ENCODE measurements around the gene QSOX1. TPM values are rescaled to one million over a fixed set of nuclear protein-coding genes. Genes with fewer than 3 reads are reported as not detected.

QSOX1 gene
- total and polyA plus RNA-seq, 2 of the 4 experiments (the other 2 are of a cell fraction), result 102 to 791 TPM

DNA sequence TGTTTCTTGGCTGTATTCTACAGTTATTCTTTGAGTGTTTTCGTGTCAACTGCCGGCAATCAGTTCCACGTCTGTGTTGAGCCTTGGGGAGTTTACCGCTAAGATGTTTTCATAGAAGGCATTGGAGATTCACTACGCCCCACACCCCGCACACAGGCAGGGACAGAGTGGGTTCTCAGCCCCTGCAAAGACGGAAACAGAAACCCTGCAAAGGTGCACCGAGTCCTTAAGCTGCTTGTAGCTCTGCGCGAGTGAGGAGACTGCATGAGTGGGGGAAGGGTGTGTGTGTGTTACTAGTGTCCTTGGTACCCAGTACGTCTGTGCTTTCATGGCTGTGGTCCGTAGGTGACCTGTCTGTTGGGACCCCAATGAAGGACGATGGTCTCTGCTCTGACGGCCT, 77.3 kb downstream of the QSOX1 start:
- dilution Hi-C loops (cut with HindIII; ENCODE audit: low sequenced_read_pairs, unreplicated experiment) (no loop called here), intact Hi-C loops (cut with micrococcal nuclease) (no loop called here), in situ Hi-C loops (cut with MboI; ENCODE audit: low sequenced_read_pairs) (no loop called here)
- Histone ChIP-seq H3K4me2 (ENCODE audit: low read depth, low read length) (peak overlapping the region; percentile 61; the same call in 1 of the 2 replicates), H2AFZ (replicated peaks; ENCODE audit: low read length, poor library complexity) (no peak overlapping the region), H3K9me3 (ENCODE audit: control insufficient read depth, insufficient read depth, low read length) (peaks cover 10% of the 10 kb centered on the region; the same call in 1 of the 2 replicates), H3K27me3 (ENCODE audit: control insufficient read depth, insufficient read depth, low read length) (peaks cover 82% of the 10 kb centered on the region), H3K4me1 (ENCODE audit: control insufficient read depth, insufficient read depth, low read length) (no peaks in the 10 kb centered on the region; the same call in 1 of the 2 replicates), H3K23ac (ENCODE audit: low read depth, low read length) (peak overlapping the region; percentile 31; the same call in 1 of the 2 replicates), H2BK20ac (ENCODE audit: low read depth, low read length) (no peak overlapping the region; the same call in 1 of the 2 replicates), H3K14ac (replicated peaks; ENCODE audit: low read depth, low read length) (no peak overlapping the region), H3K18ac (ENCODE audit: low read depth, low read length) (no peak overlapping the region), H3K79me1 (ENCODE audit: low read depth in 1 of 2, low read length in 2 of 2) (no peaks in the 10 kb centered on the region), H3K4me3 (ENCODE audit: insufficient read depth, low read depth, low read length) (no peak overlapping the region), H2BK5ac (ENCODE audit: low read depth, low read length, poor library complexity, severe bottlenecking) (no peak overlapping the region), H3K36me3 (ENCODE audit: control insufficient read depth, insufficient read depth, low read length) (no peaks in the 10 kb centered on the region), H2BK15ac (ENCODE audit: low read depth, low read length) (no peak overlapping the region), H3K4ac (ENCODE audit: low read depth, low read length) (no peak overlapping the region), H3K9me1 (ENCODE audit: insufficient read depth, low read length) (peaks cover 4% of the 10 kb centered on the region; the same call in 1 of the 2 replicates), H3K27ac (ENCODE audit: insufficient read depth, low read length) (no peak overlapping the region), H2AK9ac (replicated peaks; ENCODE audit: low read depth, low read length, poor library complexity) (no peak overlapping the region), H2AK5ac (ENCODE audit: low read depth, low read length) (no peak overlapping the region), H4K5ac (ENCODE audit: low read depth, low read length) (no peak overlapping the region), H3K56ac (ENCODE audit: extremely low read depth, insufficient read depth, low read length) (no peak overlapping the region), H3K9ac (ENCODE audit: low read depth, low read length) (no peak overlapping the region), H4K20me1 (ENCODE audit: insufficient read depth, low read length) (peaks cover 32% of the 10 kb centered on the region), H4K91ac (ENCODE audit: insufficient read depth, low read depth, low read length) (no peak overlapping the region), H4K8ac (ENCODE audit: low read depth in 2 of 2, low read length in 2 of 2) (no peak overlapping the region), H2BK120ac (ENCODE audit: low read depth, low read length) (no peak overlapping the region)
- 0% methylated on average over 3 of the region's 14 CpGs; no CpG with 5 or more reads in 1 of the 2 experiments for WGBS, 2 experiments (ENCODE audit: extremely low coverage in 2 of 2, insufficient read length in 1 of 2)
- CTCF ChIA-PET, result no interaction called here
- no peak for TF ChIP-seq BHLHE40 (IDR thresholded peaks at IDR 0.05; ENCODE audit: low read depth, low read length)
- TF ChIP-seq, protein P1, sequence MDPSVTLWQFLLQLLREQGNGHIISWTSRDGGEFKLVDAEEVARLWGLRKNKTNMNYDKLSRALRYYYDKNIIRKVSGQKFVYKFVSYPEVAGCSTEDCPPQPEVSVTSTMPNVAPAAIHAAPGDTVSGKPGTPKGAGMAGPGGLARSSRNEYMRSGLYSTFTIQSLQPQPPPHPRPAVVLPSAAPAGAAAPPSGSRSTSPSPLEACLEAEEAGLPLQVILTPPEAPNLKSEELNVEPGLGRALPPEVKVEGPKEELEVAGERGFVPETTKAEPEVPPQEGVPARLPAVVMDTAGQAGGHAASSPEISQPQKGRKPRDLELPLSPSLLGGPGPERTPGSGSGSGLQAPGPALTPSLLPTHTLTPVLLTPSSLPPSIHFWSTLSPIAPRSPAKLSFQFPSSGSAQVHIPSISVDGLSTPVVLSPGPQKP (IDR thresholded peaks at IDR 0.05; ENCODE audit: borderline replicate concordance, low read depth, low read length), result no peak
- no peak for TF ChIP-seq RAD21 (IDR thresholded peaks at IDR 0.05; ENCODE audit: low read length)
- TF ChIP-seq RCOR1 (IDR thresholded peaks at IDR 0.05; ENCODE audit: insufficient replicate concordance, low read length), result no peak
- no peak for TF ChIP-seq SMC3 (IDR thresholded peaks at IDR 0.05; ENCODE audit: low read depth, low read length)
- TF ChIP-seq, protein P2, sequence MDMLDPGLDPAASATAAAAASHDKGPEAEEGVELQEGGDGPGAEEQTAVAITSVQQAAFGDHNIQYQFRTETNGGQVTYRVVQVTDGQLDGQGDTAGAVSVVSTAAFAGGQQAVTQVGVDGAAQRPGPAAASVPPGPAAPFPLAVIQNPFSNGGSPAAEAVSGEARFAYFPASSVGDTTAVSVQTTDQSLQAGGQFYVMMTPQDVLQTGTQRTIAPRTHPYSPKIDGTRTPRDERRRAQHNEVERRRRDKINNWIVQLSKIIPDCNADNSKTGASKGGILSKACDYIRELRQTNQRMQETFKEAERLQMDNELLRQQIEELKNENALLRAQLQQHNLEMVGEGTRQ (IDR thresholded peaks at IDR 0.05; ENCODE audit: low read depth, low read length), result no peak
- no peak for TF ChIP-seq POLR2A (IDR thresholded peaks at IDR 0.05; ENCODE audit: low read depth, low read length)
- TF ChIP-seq MAFK (IDR thresholded peaks at IDR 0.05; ENCODE audit: low read depth, low read length), result no peak
- no peak for TF ChIP-seq RFX5 (IDR thresholded peaks at IDR 0.05; ENCODE audit: low read depth, low read length)
- TF ChIP-seq CHD1 (IDR thresholded peaks at IDR 0.05; ENCODE audit: low read depth, low read length), result no peak
- no peak for TF ChIP-seq MXI1 (IDR thresholded peaks at IDR 0.05; ENCODE audit: borderline replicate concordance, low read depth, low read length)
- no peak for TF ChIP-seq CEBPB (IDR thresholded peaks at IDR 0.05; ENCODE audit: low read depth, low read length)
- TF ChIP-seq NFE2L2 (IDR thresholded peaks at IDR 0.05; ENCODE audit: low read depth, low read length), result no peak
- no peak for TF ChIP-seq FOS (IDR thresholded peaks at IDR 0.05; ENCODE audit: low read depth, low read length)
- TF ChIP-seq, protein P3, sequence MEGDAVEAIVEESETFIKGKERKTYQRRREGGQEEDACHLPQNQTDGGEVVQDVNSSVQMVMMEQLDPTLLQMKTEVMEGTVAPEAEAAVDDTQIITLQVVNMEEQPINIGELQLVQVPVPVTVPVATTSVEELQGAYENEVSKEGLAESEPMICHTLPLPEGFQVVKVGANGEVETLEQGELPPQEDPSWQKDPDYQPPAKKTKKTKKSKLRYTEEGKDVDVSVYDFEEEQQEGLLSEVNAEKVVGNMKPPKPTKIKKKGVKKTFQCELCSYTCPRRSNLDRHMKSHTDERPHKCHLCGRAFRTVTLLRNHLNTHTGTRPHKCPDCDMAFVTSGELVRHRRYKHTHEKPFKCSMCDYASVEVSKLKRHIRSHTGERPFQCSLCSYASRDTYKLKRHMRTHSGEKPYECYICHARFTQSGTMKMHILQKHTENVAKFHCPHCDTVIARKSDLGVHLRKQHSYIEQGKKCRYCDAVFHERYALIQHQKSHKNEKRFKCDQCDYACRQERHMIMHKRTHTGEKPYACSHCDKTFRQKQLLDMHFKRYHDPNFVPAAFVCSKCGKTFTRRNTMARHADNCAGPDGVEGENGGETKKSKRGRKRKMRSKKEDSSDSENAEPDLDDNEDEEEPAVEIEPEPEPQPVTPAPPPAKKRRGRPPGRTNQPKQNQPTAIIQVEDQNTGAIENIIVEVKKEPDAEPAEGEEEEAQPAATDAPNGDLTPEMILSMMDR (conservative IDR thresholded peaks at IDR 0.05; ENCODE audit: low read depth, low read length), result no peak
- DNase-seq, result no peak
- no TSS peak for BruUV-seq (replicated peaks)
- no peak for ATAC-seq (ENCODE audit: low read depth)
- POLR2A ChIA-PET (ENCODE audit: unreplicated experiment), result no interaction called here
